Measurements from ENCODE around the gene TRABD.

GRCh38 chr22:50180727-50181521 lies 4.8 kb upstream of the TRABD start:
- TF ChIP-seq CTCF (IDR thresholded peaks at IDR 0.05) (no peak), POLR2A (IDR thresholded peaks at IDR 0.05) (no peak)

Data from breast epithelium (tissue), 3 donors.